B cell (primary cell): Measurements from ENCODE around the gene ZNF814. TPM values are rescaled to one million over a fixed set of nuclear protein-coding genes. Genes with fewer than 3 reads are reported as not detected.

Source experiments
- ATAC-seq: fragments of 200-7000 bp; cut with Tn5 transposase; one replicate; pipeline ENCODE4 v1.10.0; 2021; ENCODE audit warnings: low read depth, mild to moderate bottlenecking, moderate number of reproducible peaks, moderate library complexity
- CTCF ChIA-PET: fragments of 350-600 bp; sonication (Branson Sonifier 250); formaldehyde crosslinking; loops from one replicate; lab custom pipeline; 2021; ENCODE audit warnings: antibody characterized with exemption, inconsistent platforms; lab: Charles Lee
- POLR2A ChIA-PET: fragments of 350-600 bp; sonication (Branson Sonifier 250); formaldehyde crosslinking; loops from one replicate; lab custom pipeline; 2021; ENCODE audit warnings: antibody characterized with exemption; lab: Charles Lee
- DNase-seq: peaks from one replicate; pipeline ENCODE4 v3.0.0; 2013
- H2AFZ ChIP-seq: 2 replicates; pipeline ENCODE4 v1.6.1; 2012; ENCODE audit warnings: mild to moderate bottlenecking, low read depth, low read length; ENCODE audit not compliant: insufficient read depth, poor library complexity, severe bottlenecking
- H3K27ac ChIP-seq, 2 donors: 1 replicate in 1 of 2; 2 replicates in 1 of 2; pipeline ENCODE4 v1.5.1; 2012 to 2013; ENCODE audit warnings: low read length in 2 of 2, mild to moderate bottlenecking in 2 of 2, moderate library complexity in 1 of 2
- H3K27me3 ChIP-seq, 4 experiments: fragments of 200-600 bp in 1 of 4; sonication (generic) in 1 of 4; replicated peaks in 1 of 4; 1 replicate in 2 of 4; 2 replicates in 2 of 4; pipeline versions ENCODE4 v1.6.1 to v1.7.0; 2013 to 2016; ENCODE audit warnings: low read length in 3 of 4, mild to moderate bottlenecking in 2 of 4, mixed read lengths in 1 of 4, moderate library complexity in 1 of 4; ENCODE audit not compliant: insufficient read depth in 4 of 4, control insufficient read depth in 3 of 4; ENCODE audit errors: control extremely low read depth in 1 of 4
- H3K36me3 ChIP-seq, 2 experiments: replicated peaks in 1 of 2; 1 replicate in 1 of 2; 2 replicates in 1 of 2; pipeline versions ENCODE4 v1.6.1 to v1.7.1; 2013; ENCODE audit warnings: low read length in 1 of 2; ENCODE audit not compliant: insufficient read depth in 2 of 2, control insufficient read depth in 1 of 2; ENCODE audit errors: control extremely low read depth in 1 of 2, extremely low read depth in 1 of 2
- H3K4me1 ChIP-seq, 2 donors: fragments of 200-600 bp in 1 of 2; sonication (generic) in 1 of 2; 1 replicate in 1 of 2; 2 replicates in 1 of 2; pipeline versions ENCODE4 v1.5.1 to v1.6.1; 2013 to 2017; ENCODE audit warnings: low read length in 2 of 2; ENCODE audit not compliant: control insufficient read depth in 2 of 2, insufficient read depth in 2 of 2
- H3K4me2 ChIP-seq: replicated peaks from 2 replicates; pipeline ENCODE3; 2012; ENCODE audit warnings: mild to moderate bottlenecking, low read depth, low read length; ENCODE audit not compliant: poor library complexity, severe bottlenecking
- H3K4me3 ChIP-seq, 5 experiments: fragments of 200-600 bp in 1 of 5; sonication (generic) in 1 of 5; 1 replicate in 3 of 5; 2 replicates in 2 of 5; pipeline versions ENCODE4 v1.5.1 to v1.7.0; 2011 to 2016; ENCODE audit warnings: low read length in 4 of 5, mild to moderate bottlenecking in 4 of 5, low read depth in 2 of 5, control low read depth in 1 of 5, moderate library complexity in 1 of 5; ENCODE audit not compliant: insufficient read depth in 1 of 5; ENCODE audit errors: control extremely low read depth in 1 of 5, extremely low read depth in 1 of 5
- H3K79me2 ChIP-seq: fragments of 200-600 bp; sonication (generic); one replicate; pipeline ENCODE4 v1.6.0; 2016; ENCODE audit warnings: low read length; ENCODE audit not compliant: control insufficient read depth, insufficient read depth
- H3K9ac ChIP-seq: fragments of 200-600 bp; sonication (generic); 2 replicates; pipeline ENCODE4 v1.6.1; 2017; ENCODE audit warnings: mild to moderate bottlenecking, low read length, moderate library complexity
- H3K9me3 ChIP-seq, 3 donors: one replicate each; pipeline versions ENCODE4 v1.6.1 to v1.7.1; 2013; ENCODE audit warnings: low read length in 2 of 3; ENCODE audit not compliant: control insufficient read depth in 2 of 3, insufficient read depth in 1 of 3; ENCODE audit errors: control extremely low read depth in 1 of 3
- H4K20me1 ChIP-seq: 2 replicates; pipeline ENCODE4 v1.6.0; 2012; ENCODE audit warnings: mild to moderate bottlenecking, low read length; ENCODE audit not compliant: insufficient read depth, control insufficient read depth, poor library complexity, severe bottlenecking
- H3K27ac Mint-ChIP-seq: one replicate; pipeline ENCODE4 v1.8.0; 2021; ENCODE audit warnings: mixed read lengths
- H3K27me3 Mint-ChIP-seq: one replicate; pipeline ENCODE4 v1.8.0; 2021; ENCODE audit warnings: mixed read lengths
- H3K4me1 Mint-ChIP-seq: one replicate; pipeline ENCODE4 v1.8.0; 2021; ENCODE audit warnings: mixed read lengths
- H3K4me3 Mint-ChIP-seq: one replicate; pipeline ENCODE4 v1.8.0; 2021; ENCODE audit warnings: mixed read lengths
- H3K9me3 Mint-ChIP-seq: one replicate; pipeline ENCODE4 v1.8.0; 2022; ENCODE audit warnings: mixed read lengths; ENCODE audit not compliant: insufficient read depth
- CTCF ChIP-seq: fragments of 200-600 bp; IDR thresholded peaks from one replicate; pipeline ENCODE4 v1.8.0; 2022; ENCODE audit warnings: antibody characterized with exemption, mild to moderate bottlenecking
- EZH2 ChIP-seq: IDR thresholded peaks from 2 replicates; pipeline ENCODE4 v1.6.1; 2012; ENCODE audit warnings: borderline replicate concordance, low read depth, mild to moderate bottlenecking, moderate library complexity, low read length; ENCODE audit not compliant: insufficient read depth, poor library complexity, severe bottlenecking
- WGBS: methylation state at CpG from one replicate; pipeline ENCODE4 v1.1.5; 2013; ENCODE audit warnings: missing lambda C conversion rate; ENCODE audit not compliant: insufficient coverage; 5-methylcytosine and 5-hydroxymethylcytosine counted together
- intact Hi-C: fragments of 100-400 bp; cut with micrococcal nuclease; formaldehyde crosslinking; loops from one replicate; pipeline ENCODE4 v1.10.0; 2022
- polyA plus RNA-seq: library from polyadenylated mRNA; depleted of rRNA; stranded (reverse); fragments of >200 nt; gene quantifications from 2 replicates; pipeline ENCODE4 v1.2.3, GENCODE V29; 2012
- total RNA-seq, 2 donors: library from RNA; stranded (reverse); fragments of 120-200 nt in 1 of 2; gene quantifications; 1 replicate in 1 of 2; 2 replicates in 1 of 2; pipeline versions ENCODE4 v1.2.3 to v1.2.4, GENCODE V29; 2013 to 2022

The ZNF814 gene
- total and polyA plus RNA-seq, 2 donors (not counting 1 experiment from before 2014, with no cell fraction given), result 28.9 to 83.9 TPM

- 97% methylated on average over 6 of the region's 7 CpGs for WGBS
- Mint-ChIP-seq H3K27ac (peak overlapping the region; percentile 73), H3K4me3 (peak overlapping the region; percentile 94), H3K4me1 (peaks cover 54% of the 10 kb centered on the region), H3K27me3 (no peaks in the 10 kb centered on the region), H3K9me3 (no peaks in the 10 kb centered on the region)
- Histone ChIP-seq H3K9ac (no peak overlapping the region), H3K36me3 (no peaks in the 10 kb centered on the region), H3K27ac (no peak overlapping the region), H3K4me3 (no peak overlapping the region), H4K20me1 (no peaks in the 10 kb centered on the region), H2AFZ (no peak overlapping the region), H3K9me3 (no peaks in the 10 kb centered on the region), H3K79me2 (peaks cover 78% of the 10 kb centered on the region), H3K4me2 (no peak overlapping the region), H3K27me3 (no peaks in the 10 kb centered on the region), H3K4me1 (peaks cover 19 to 27% of the 10 kb centered on the region in 2 donors)
- ChIA-PET POLR2A (interaction anchor here (0.7 to 1.6 kb wide), 2 partner anchors 91 to 99 kb away, joined by 8 to 10 read pairs; partner anchors contain the start of gene ZNF417), CTCF (interaction anchor here (0.6 to 1.2 kb wide), 2 partner anchors 337 to 544 kb away, joined by 5 read pairs; partner anchors contain the start of gene ZNF497)
- intact Hi-C loops, result loop anchor here (5.0 to 10.0 kb wide), 5 partner anchors 91 to 384 kb away; partner anchors contain the start of genes ZNF211, ZNF417, ZNF671 and ZNF749
- ATAC-seq (no peak), DNase-seq (no peak)
- TF ChIP-seq CTCF, result no peak
- no peak for TF ChIP-seq EZH2
These were observed 70.5 kb downstream of the ZNF814 start for GRCh38 chr19:57818378-57818777.

DNA sequence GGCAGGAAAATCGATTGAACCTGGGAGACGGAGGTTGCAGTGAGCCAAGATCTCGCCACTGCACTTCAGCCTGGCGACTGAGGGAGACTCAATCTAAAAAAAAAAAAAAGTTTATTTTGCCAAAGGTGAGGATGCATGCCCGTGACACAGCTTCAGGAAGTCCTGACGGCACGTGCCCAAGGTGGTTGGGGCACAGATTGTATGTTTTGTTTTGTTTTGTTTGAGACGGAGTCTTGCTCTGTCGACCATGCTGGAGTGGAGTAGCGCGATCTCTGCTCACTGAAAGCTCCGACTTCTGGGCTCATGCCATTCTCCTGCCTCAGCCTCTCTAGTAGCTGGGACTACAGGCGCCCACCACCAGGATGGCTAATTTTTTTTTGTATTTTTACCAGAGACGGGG is 70.9 kb downstream of the ZNF814 start:
- CTCF ChIA-PET, result no interaction called here
- intact Hi-C loops, result loop anchor here (5.0 to 10.0 kb wide), 5 partner anchors 91 to 383 kb away; partner anchors contain the start of genes ZNF211, ZNF417, ZNF671 and ZNF749
- TF ChIP-seq EZH2 (no peak), CTCF (no peak)
- Histone ChIP-seq H2AFZ (no peak overlapping the region), H3K4me1 (peaks cover 19 to 27% of the 10 kb centered on the region in 2 donors), H3K79me2 (peaks cover 80% of the 10 kb centered on the region), H3K27me3 (no peaks in the 10 kb centered on the region), H3K9ac (no peak overlapping the region), H3K27ac (no peak overlapping the region), H4K20me1 (no peaks in the 10 kb centered on the region), H3K9me3 (no peaks in the 10 kb centered on the region), H3K36me3 (no peaks in the 10 kb centered on the region), H3K4me2 (no peak overlapping the region), H3K4me3 (no peak overlapping the region)
- no peak overlapping the region for H3K27ac Mint-ChIP-seq
- H3K4me1 Mint-ChIP-seq, result peaks cover 54% of the 10 kb centered on the region
- no peaks in the 10 kb centered on the region for H3K9me3 Mint-ChIP-seq
- no peaks in the 10 kb centered on the region for H3K27me3 Mint-ChIP-seq
- no peak overlapping the region for H3K4me3 Mint-ChIP-seq
- ATAC-seq (no peak), DNase-seq (no peak)
- POLR2A ChIA-PET, result no interaction called here
- WGBS, result 100% methylated on average over 8 of the region's 14 CpGs
